Upper lobe of right lung (tissue), 1 donor: ENCODE measurements around the gene S100A14. TPM values are rescaled to one million over a fixed set of nuclear protein-coding genes. Genes with fewer than 3 reads are reported as not detected.
"Not testable (repeated sequence)": the region's sequence is repeated elsewhere in the genome, so short reads cannot be mapped to it uniquely, and the experiment has no call there.

Experiments
- ATAC-seq: fragments of 200-7000 bp; cut with Tn5 transposase; one replicate; pipeline ENCODE4 v1.9.1; 2020; ENCODE audit warnings: mild to moderate bottlenecking, moderate library complexity
- DNase-seq: peaks from one replicate; pipeline ENCODE4 v3.0.0-alpha.2; 2020
- H3K27ac ChIP-seq: fragments of 200-600 bp; one replicate; pipeline ENCODE4 v1.8.0; 2022
- H3K27me3 ChIP-seq: fragments of 200-600 bp; one replicate; pipeline ENCODE4 v1.8.0; 2022; ENCODE audit warnings: mild to moderate bottlenecking
- H3K36me3 ChIP-seq: fragments of 200-600 bp; one replicate; pipeline ENCODE4 v1.8.0; 2022
- H3K4me1 ChIP-seq: fragments of 200-600 bp; one replicate; pipeline ENCODE4 v1.8.0; 2022
- H3K4me3 ChIP-seq: fragments of 200-600 bp; one replicate; pipeline ENCODE4 v1.8.0; 2022; ENCODE audit warnings: mild to moderate bottlenecking
- H3K9me3 ChIP-seq: fragments of 200-600 bp; one replicate; pipeline ENCODE4 v1.8.0; 2022
- CTCF ChIP-seq: fragments of 200-600 bp; IDR thresholded peaks from one replicate; pipeline ENCODE4 v1.8.0; 2022; ENCODE audit warnings: antibody characterized with exemption
- intact Hi-C: fragments of 100-400 bp; cut with DNase I; formaldehyde crosslinking; loops from one replicate; pipeline ENCODE4 v1.11.0; 2022
- total RNA-seq: library from RNA; stranded (reverse); fragmentation: NEBNext Ultra II Directional; extraction: Animal tissue kit (Norgen Biotek cat#: 25700); gene quantifications from one replicate; pipeline ENCODE4 v1.2.1, GENCODE V29; 2021
- donor health status: DM: no; HTN: yes; CAD: no; lungs with severe emphysema.

The S100A14 gene
- total RNA-seq, 1 donor from 2014 or later: 112 TPM

DNA sequence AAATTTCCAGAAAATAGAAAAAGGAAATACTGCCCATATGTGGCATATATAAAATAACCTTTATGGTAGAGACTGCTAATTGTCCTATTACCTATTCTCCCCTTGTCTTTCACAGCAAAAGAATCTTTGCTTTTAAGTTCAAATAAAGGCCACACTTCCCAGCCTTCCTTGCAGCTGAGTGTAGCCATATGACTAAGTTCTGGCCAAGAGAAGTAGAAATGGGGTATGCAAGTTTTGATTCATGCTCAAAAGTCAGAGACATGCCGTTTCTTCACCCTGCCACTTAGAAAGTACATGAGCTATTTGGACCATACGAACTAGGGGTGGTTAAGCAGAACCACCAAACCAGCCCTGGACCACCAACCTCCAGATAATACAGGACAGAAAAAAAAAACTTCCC is 32.1 kb downstream of the S100A14 start:
- TF ChIP-seq CTCF: no peak
- no peak for DNase-seq
- H3K4me1 ChIP-seq: no peaks in the 10 kb centered on the region
- no peak overlapping the region for H3K27ac ChIP-seq
- intact Hi-C loops: no loop called here
- no peaks in the 10 kb centered on the region for H3K36me3 ChIP-seq
- no peak overlapping the region for H3K4me3 ChIP-seq
- no peaks in the 10 kb centered on the region for H3K27me3 ChIP-seq
- H3K9me3 ChIP-seq: no peaks in the 10 kb centered on the region
- no peak for ATAC-seq

GRCh38 chr1:153583514-153583913 is 32.6 kb downstream of the S100A14 start:
- H3K27ac ChIP-seq, intact Hi-C loops, ATAC-seq, H3K9me3 ChIP-seq, H3K36me3 ChIP-seq, H3K4me1 ChIP-seq, H3K4me3 ChIP-seq, DNase-seq, H3K27me3 ChIP-seq: not testable (repeated sequence)

- not testable (repeated sequence) for DNase-seq
Observed at GRCh38 chr1:153582836-153583235, 33.3 kb downstream of the S100A14 start.

GRCh38 chr1:153578936-153579335 is 37.2 kb downstream of the S100A14 start:
- no peaks in the 10 kb centered on the region for H3K4me1 ChIP-seq
- H3K9me3 ChIP-seq: no peaks in the 10 kb centered on the region
- ATAC-seq (no peak), DNase-seq (no peak)
- no peaks in the 10 kb centered on the region for H3K36me3 ChIP-seq
- intact Hi-C loops: loop anchor here (10.0 kb wide), 1 partner anchor 46 kb away; the partner anchor contains the start of genes S100A1 and S100A13
- H3K27ac ChIP-seq: no peak overlapping the region
- H3K4me3 ChIP-seq: no peak overlapping the region
- H3K27me3 ChIP-seq: no peaks in the 10 kb centered on the region
- no peak for TF ChIP-seq CTCF

More at GRCh38 chr1:153582836-153583235, 33.3 kb downstream of the S100A14 start:
- H3K27ac ChIP-seq, H3K4me1 ChIP-seq, ATAC-seq, H3K36me3 ChIP-seq, H3K4me3 ChIP-seq, intact Hi-C loops, H3K27me3 ChIP-seq, H3K9me3 ChIP-seq: not testable (repeated sequence)

GRCh38 chr1:153578490-153578889 is 37.6 kb downstream of the S100A14 start:
- ATAC-seq (no peak), DNase-seq (no peak)
- Histone ChIP-seq H3K4me3 (no peak overlapping the region), H3K4me1 (no peaks in the 10 kb centered on the region), H3K36me3 (no peaks in the 10 kb centered on the region), H3K9me3 (no peaks in the 10 kb centered on the region), H3K27ac (no peak overlapping the region), H3K27me3 (no peaks in the 10 kb centered on the region)
- intact Hi-C loops: loop anchor here (10.0 kb wide), 1 partner anchor 46 kb away; the partner anchor contains the start of genes S100A1 and S100A13
- TF ChIP-seq CTCF: no peak

DNA sequence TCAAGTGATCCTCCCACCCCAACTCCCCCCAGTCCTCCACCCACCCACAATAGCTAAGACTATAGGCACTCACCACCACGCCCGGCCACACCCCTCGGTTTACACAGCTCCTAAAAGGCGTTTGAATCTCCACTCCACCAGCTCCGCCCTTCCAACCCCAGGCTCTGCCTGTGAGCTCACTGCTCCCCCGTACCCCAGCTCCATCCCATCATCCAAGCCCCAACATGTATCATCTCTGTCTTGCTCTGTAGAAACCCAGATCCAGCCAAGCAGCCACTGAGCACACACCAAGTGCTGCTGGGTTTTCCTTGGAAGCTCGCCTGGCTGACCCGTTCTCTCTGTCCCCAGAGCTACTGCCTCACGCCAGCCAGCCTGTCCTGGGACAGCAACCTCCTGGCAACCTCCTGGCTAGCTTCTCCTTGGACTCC is 38.5 kb downstream of the S100A14 start:
- ATAC-seq: peak; percentile 45
- Histone ChIP-seq H3K27ac (no peak overlapping the region), H3K36me3 (no peaks in the 10 kb centered on the region), H3K27me3 (no peaks in the 10 kb centered on the region), H3K9me3 (no peaks in the 10 kb centered on the region), H3K4me1 (peaks cover 3% of the 10 kb centered on the region), H3K4me3 (no peak overlapping the region)
- intact Hi-C loops: loop anchor here (10.0 kb wide), 1 partner anchor 47 kb away; the partner anchor contains the start of genes S100A1 and S100A13
- no peak for DNase-seq
- TF ChIP-seq CTCF: no peak

DNA sequence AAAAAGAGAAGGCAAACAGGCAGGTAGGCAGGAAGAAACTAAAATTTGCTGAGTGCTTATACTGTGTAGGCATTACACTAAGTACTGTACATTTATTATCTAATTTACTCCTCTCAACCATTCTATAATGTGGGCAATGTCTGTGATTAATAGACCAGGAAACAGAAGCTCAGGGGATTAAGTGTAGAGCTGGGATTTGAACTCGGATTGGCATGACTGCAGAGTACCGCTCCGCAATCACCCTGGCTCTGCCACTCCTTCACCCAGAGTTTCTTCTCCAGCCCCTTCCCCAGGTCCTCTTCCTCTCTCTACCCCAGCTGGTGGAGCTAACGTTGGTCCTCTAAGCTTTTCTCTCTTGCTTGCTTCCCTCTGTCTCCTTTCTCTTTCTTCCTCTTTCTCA is 39.0 kb downstream of the S100A14 start:
- no peaks in the 10 kb centered on the region for H3K36me3 ChIP-seq
- no peak for DNase-seq
- peaks cover 8% of the 10 kb centered on the region for H3K4me1 ChIP-seq
- TF ChIP-seq CTCF: no peak
- H3K9me3 ChIP-seq: no peaks in the 10 kb centered on the region
- ATAC-seq: no peak
- H3K27me3 ChIP-seq: no peaks in the 10 kb centered on the region
- H3K27ac ChIP-seq: no peak overlapping the region
- H3K4me3 ChIP-seq: no peak overlapping the region
- intact Hi-C loops: loop anchor here (10.0 kb wide), 1 partner anchor 48 kb away; the partner anchor contains the start of genes S100A1 and S100A13

GRCh38 chr1:153575497-153575896 is 40.6 kb downstream of the S100A14 start:
- intact Hi-C loops: loop anchor here (10.0 kb wide), 1 partner anchor 49 kb away; the partner anchor contains the start of genes S100A1 and S100A13
- H3K27ac ChIP-seq, ATAC-seq, H3K36me3 ChIP-seq, H3K4me3 ChIP-seq, H3K27me3 ChIP-seq, DNase-seq, H3K9me3 ChIP-seq: not testable (repeated sequence)
- peaks cover 11% of the 10 kb centered on the region for H3K4me1 ChIP-seq

GRCh38 chr1:153575081-153575491 is 41.0 kb downstream of the S100A14 start:
- not testable (repeated sequence) for H3K9me3 ChIP-seq, H3K4me3 ChIP-seq, H3K36me3 ChIP-seq, H3K27ac ChIP-seq, DNase-seq, H3K27me3 ChIP-seq, ATAC-seq
- H3K4me1 ChIP-seq: peaks cover 11% of the 10 kb centered on the region
- intact Hi-C loops: loop anchor here (10.0 kb wide), 1 partner anchor 50 kb away; the partner anchor contains the start of genes S100A1 and S100A13
